CD4-positive, alpha-beta T cell treated with Interleukin-2 at 100 ng/mL for 4 hours (primary cell): ENCODE results near the gene SPPL2C.

Experiments
- DNase-seq: peaks from one replicate; pipeline ENCODE4 v3.0.0-alpha.2; 2020; ENCODE audit warnings: low spot score

The SPPL2C gene

GRCh38 chr17:45844695-45845375, at the start of gene SPPL2C:
TSS of gene SPPL2C (plus strand) at chr17:45844881. CDS start at chr17:45844907, 26 bp downstream.
- DNase-seq: no peak

GRCh38 chr17:45800816-45801215, 43.9 kb upstream of the SPPL2C start:
- no peak for DNase-seq

GRCh38 chr17:45801421-45801820, 43.3 kb upstream of the SPPL2C start:
- no peak for DNase-seq

- DNase-seq: no peak
These were observed 35.8 kb upstream of the SPPL2C start for GRCh38 chr17:45808845-45809244.

- DNase-seq: no peak
These were observed 35.2 kb upstream of the SPPL2C start for GRCh38 chr17:45809499-45809898.

- DNase-seq: no peak
These were observed 32.6 kb upstream of the SPPL2C start for GRCh38 chr17:45812102-45812501.

- DNase-seq: no peak
These were observed 31.5 kb upstream of the SPPL2C start for GRCh38 chr17:45813048-45813725.

GRCh38 chr17:45814622-45815606, 29.8 kb upstream of the SPPL2C start:
- DNase-seq: no peak

- DNase-seq: no peak
These were observed 28.9 kb upstream of the SPPL2C start for GRCh38 chr17:45815752-45816151.

GRCh38 chr17:45818041-45818440, 26.6 kb upstream of the SPPL2C start:
- no peak for DNase-seq

GRCh38 chr17:45818699-45819098, 26.0 kb upstream of the SPPL2C start:
- no peak for DNase-seq

- no peak for DNase-seq
These were observed 25.0 kb upstream of the SPPL2C start for GRCh38 chr17:45819632-45820031.

GRCh38 chr17:45820052-45820780, 24.5 kb upstream of the SPPL2C start:
- no peak for DNase-seq

- no peak for DNase-seq
These were observed 23.5 kb upstream of the SPPL2C start for GRCh38 chr17:45821147-45821546.

GRCh38 chr17:45823598-45823997, 21.1 kb upstream of the SPPL2C start:
- peak; percentile 1 for DNase-seq

GRCh38 chr17:45824475-45824874, 20.2 kb upstream of the SPPL2C start:
- DNase-seq: no peak

- no peak for DNase-seq
These were observed 19.7 kb upstream of the SPPL2C start for GRCh38 chr17:45824901-45825492.

GRCh38 chr17:45825792-45826191, 18.9 kb upstream of the SPPL2C start:
- no peak for DNase-seq

- DNase-seq: no peak
These were observed 17.6 kb upstream of the SPPL2C start for GRCh38 chr17:45826919-45827588.

GRCh38 chr17:45828171-45828570, 16.5 kb upstream of the SPPL2C start:
- no peak for DNase-seq

GRCh38 chr17:45828582-45829133, 16.0 kb upstream of the SPPL2C start:
- no peak for DNase-seq
